ENCODE results near the gene ANKRD39. TPM values are rescaled to one million over a fixed set of nuclear protein-coding genes. Genes with fewer than 3 reads are reported as not detected.
A peak's percentile ranks its signal among the peaks of the same experiment; 100 is the strongest.

The ANKRD39 gene
- total and polyA plus RNA-seq, 4 donors, result 10.0 to 20.5 (median 13.3) TPM

DNA sequence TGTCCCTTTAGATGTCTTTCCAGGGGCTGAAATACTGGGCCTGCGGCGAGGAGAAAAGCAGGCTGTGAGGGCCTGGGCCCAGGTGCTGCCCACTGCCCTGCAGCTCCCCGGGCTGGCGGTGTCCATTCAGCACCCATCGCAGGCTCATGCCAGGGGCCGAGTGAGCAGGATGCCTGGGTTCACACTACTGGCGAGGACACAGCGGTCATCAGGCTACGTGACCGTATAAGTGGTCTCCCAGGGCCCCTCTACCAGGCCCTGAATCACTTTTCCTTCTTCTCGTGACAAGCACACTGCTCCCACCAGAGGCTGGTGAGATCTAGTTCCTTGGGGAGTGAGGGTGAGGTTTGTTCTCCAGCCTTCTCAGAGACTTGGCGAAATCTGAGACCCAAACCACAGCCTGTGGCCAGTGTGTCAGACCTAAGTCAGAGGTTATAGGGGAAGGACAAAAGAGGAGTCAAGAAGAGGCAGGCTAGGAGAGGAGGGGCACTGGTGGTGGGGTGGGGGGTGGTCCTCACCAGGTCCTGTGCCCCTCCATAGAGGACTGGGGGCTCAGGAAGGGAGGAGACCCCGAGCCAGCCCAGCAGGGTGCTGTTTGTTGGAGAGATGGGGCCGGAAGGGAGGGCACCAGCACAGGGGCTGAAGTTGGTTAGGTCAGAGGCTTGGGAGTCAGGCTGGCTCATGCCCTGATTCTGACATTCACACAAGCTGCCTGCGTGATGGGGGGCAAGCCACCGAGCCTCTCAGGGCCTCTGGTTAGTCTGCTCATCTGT, 18.6 kb upstream of the ANKRD39 start:
- H3K27ac ChIP-seq (ENCODE audit: low read depth in 1 of 2, low read length in 2 of 2), result no peak overlapping the region
- H3K9me3 ChIP-seq (ENCODE audit: control insufficient read depth, low read length), result no peaks in the 10 kb centered on the region
- no peak overlapping the region for H3K4me3 ChIP-seq (ENCODE audit: low read length in 2 of 2)
- H3K27me3 ChIP-seq (ENCODE audit: control insufficient read depth in 1 of 2, insufficient read depth in 2 of 2, low read length in 1 of 2), result no peaks in the 10 kb centered on the region
- H3K36me3 ChIP-seq (ENCODE audit: control insufficient read depth in 1 of 2, insufficient read depth in 2 of 2, low read length in 1 of 2), result no peaks in the 10 kb centered on the region
- 90 to 91% methylated on average over 16 of the region's 16 CpGs for WGBS, 2 donors
- intact Hi-C loops (cut with DNase I), result no loop called here
- ATAC-seq (ENCODE audit: low FRiP score), result no peak
- H3K4me1 ChIP-seq (ENCODE audit: control insufficient read depth in 1 of 2, insufficient read depth in 2 of 2, low read length in 2 of 2), result no peaks in the 10 kb centered on the region
- no peak for DNase-seq

DNA sequence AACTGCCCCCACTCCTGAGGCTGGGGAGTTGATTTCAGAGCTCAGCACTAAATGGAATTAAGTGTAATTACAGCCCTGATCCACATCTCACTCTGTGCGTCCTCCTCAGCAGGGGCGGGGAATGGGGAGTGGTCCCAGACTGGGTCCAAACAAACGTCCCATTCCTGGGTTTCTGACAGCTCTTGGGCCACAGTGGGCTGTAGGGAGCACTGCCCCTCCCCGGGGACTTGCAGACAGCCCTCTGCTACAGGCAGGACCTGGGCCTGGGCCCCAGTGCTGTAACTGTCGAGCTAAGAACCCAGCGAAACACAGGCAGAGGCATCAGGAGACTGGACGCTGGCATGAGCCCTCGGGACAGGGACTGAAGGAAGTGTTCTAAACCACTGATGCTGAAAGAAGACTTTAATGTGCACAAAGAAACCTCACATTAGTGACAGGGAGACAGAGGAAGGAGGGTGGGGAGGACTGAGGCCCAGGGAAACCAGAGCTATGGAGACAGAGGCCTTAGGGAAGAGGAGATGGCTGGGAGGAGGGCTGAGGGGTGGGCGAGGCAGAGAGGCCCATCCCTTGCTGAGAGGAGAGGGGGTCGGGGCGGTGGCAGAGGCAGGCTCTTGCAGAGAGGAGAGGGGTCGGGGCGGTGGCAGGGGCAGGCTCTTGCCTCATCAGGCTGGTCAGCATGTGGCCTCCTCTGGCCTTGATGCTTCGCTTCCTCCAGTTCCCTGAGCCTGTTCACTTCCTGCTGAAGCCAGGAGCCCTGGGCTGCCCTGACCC, 17.9 kb upstream of the ANKRD39 start:
- Histone ChIP-seq H3K9me3 (ENCODE audit: control insufficient read depth, low read length) (no peaks in the 10 kb centered on the region), H3K27ac (ENCODE audit: low read depth in 1 of 2, low read length in 2 of 2) (no peak overlapping the region), H3K4me3 (ENCODE audit: low read length in 2 of 2) (no peak overlapping the region), H3K4me1 (ENCODE audit: control insufficient read depth in 1 of 2, insufficient read depth in 2 of 2, low read length in 2 of 2) (no peaks in the 10 kb centered on the region), H3K27me3 (ENCODE audit: control insufficient read depth in 1 of 2, insufficient read depth in 2 of 2, low read length in 1 of 2) (no peaks in the 10 kb centered on the region), H3K36me3 (ENCODE audit: control insufficient read depth in 1 of 2, insufficient read depth in 2 of 2, low read length in 1 of 2) (no peaks in the 10 kb centered on the region)
- DNase-seq (no peak), ATAC-seq (ENCODE audit: low FRiP score) (no peak)
- intact Hi-C loops (cut with DNase I), result no loop called here
- WGBS, 2 donors, result 75 to 80% methylated on average over 9 to 14 of the region's 14 CpGs

DNA sequence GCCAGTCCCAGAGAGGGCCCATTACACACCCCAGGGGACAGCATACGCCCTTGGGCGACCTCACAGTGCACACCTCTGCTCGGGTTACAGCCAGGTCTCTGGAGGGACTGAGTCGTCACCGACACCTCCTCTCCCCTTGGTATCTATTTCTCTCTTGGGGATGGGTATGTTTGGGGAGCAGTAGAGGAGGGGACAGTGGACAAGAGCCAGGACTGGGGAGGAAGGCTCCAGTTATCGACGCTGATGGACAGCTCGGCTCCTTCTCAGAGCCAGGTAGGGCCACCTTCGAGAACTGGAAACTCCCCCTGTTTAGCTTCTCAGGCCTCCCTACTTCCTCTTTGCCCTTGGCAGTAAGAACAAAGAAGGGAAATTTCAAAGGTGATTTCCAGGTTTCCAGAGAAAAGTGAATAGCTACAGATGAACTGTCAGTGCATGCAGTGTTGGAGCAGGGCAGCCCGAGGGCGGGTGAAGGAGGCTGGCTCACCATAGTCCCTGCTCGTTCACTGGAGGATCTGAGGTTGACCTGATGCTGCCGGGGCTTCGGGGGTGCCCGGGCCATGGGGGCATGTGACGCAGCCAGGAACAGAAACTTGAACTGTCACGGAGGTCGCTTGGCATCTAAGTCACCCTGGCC, 16.5 kb upstream of the ANKRD39 start:
- DNase-seq (no peak), ATAC-seq (ENCODE audit: low FRiP score) (no peak)
- no peaks in the 10 kb centered on the region for H3K27me3 ChIP-seq (ENCODE audit: control insufficient read depth in 1 of 2, insufficient read depth in 2 of 2, low read length in 1 of 2)
- H3K4me1 ChIP-seq (ENCODE audit: control insufficient read depth in 1 of 2, insufficient read depth in 2 of 2, low read length in 2 of 2), result no peaks in the 10 kb centered on the region
- no peak overlapping the region for H3K27ac ChIP-seq (ENCODE audit: low read depth in 1 of 2, low read length in 2 of 2)
- H3K9me3 ChIP-seq (ENCODE audit: control insufficient read depth, low read length), result no peaks in the 10 kb centered on the region
- intact Hi-C loops (cut with DNase I), result no loop called here
- WGBS, 2 donors, result 68 to 73% methylated on average over 18 of the region's 18 CpGs
- H3K4me3 ChIP-seq (ENCODE audit: low read length in 2 of 2), result no peak overlapping the region
- no peaks in the 10 kb centered on the region for H3K36me3 ChIP-seq (ENCODE audit: control insufficient read depth in 1 of 2, insufficient read depth in 2 of 2, low read length in 1 of 2)

DNA sequence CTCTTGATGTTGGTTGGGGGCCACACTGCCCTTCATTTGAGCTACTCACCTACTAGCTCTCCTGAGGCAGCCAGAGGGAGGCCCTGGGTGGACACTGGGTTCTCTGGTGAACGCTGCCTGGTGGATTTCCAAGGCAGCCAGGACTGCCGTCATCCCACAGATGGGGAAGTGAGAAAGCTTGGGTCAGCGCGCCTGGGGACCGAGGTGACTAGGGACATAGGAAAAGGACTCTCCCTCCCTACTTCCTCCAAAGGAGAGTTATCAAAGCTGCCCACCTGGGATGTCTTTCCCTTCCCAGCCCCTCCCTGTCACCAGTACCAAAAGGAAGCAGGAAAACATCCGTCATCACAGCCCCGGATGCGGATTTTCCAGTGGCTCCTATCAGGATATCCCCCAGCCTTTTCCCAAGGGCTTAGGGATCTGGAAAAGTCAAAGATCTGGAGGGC, 15.9 kb upstream of the ANKRD39 start:
- H3K9me3 ChIP-seq (ENCODE audit: control insufficient read depth, low read length), result no peaks in the 10 kb centered on the region
- no peaks in the 10 kb centered on the region for H3K27me3 ChIP-seq (ENCODE audit: control insufficient read depth in 1 of 2, insufficient read depth in 2 of 2, low read length in 1 of 2)
- WGBS, 2 donors, result 23 to 45% methylated on average over 8 of the region's 8 CpGs
- H3K27ac ChIP-seq (ENCODE audit: low read depth in 1 of 2, low read length in 2 of 2), result no peak overlapping the region
- intact Hi-C loops (cut with DNase I), result no loop called here
- DNase-seq, result peak; percentile 86
- no peak overlapping the region for H3K4me3 ChIP-seq (ENCODE audit: low read length in 2 of 2)
- no peak for ATAC-seq (ENCODE audit: low FRiP score)
- H3K36me3 ChIP-seq (ENCODE audit: control insufficient read depth in 1 of 2, insufficient read depth in 2 of 2, low read length in 1 of 2), result no peaks in the 10 kb centered on the region
- no peaks in the 10 kb centered on the region for H3K4me1 ChIP-seq (ENCODE audit: control insufficient read depth in 1 of 2, insufficient read depth in 2 of 2, low read length in 2 of 2)

DNA sequence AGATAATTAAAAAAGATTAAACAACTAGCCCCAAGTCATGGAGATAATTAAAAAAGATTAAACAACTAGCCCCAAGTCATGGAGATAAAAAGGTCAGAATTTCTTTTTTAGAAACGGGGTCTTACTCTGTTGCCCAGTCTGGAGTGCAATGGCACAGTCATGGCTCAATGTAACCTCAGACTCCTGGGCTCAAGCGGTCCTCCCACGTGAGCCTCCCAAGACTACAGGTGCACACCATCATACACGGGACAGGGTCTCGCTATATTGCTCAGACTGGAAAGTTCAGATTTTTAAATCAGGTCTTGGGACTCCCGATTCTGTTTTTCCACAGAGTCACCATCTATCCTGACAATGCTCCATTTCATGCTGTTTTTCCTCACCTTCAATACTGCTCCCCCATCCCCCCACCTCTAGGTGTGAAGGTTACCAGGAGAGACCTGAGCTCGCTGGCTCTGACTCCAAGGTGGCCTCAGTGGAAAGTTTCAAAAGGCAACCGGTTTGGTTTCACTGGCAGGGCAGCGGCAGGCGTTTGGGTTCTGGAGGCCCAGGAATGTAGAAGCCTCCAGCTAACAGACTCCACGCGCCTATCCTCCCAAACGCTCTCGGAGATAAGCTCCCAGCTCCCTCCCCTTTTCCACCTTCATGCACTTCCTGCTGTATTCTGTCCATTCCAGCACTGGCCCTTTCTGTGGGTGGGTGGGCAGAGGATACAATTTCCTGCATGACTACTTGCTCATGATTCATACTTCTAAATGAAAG, 15.0 kb upstream of the ANKRD39 start:
- Histone ChIP-seq H3K27me3 (ENCODE audit: control insufficient read depth in 1 of 2, insufficient read depth in 2 of 2, low read length in 1 of 2) (no peaks in the 10 kb centered on the region), H3K9me3 (ENCODE audit: control insufficient read depth, low read length) (no peaks in the 10 kb centered on the region), H3K27ac (ENCODE audit: low read depth in 1 of 2, low read length in 2 of 2) (no peak overlapping the region), H3K4me1 (ENCODE audit: control insufficient read depth in 1 of 2, insufficient read depth in 2 of 2, low read length in 2 of 2) (no peaks in the 10 kb centered on the region), H3K36me3 (ENCODE audit: control insufficient read depth in 1 of 2, insufficient read depth in 2 of 2, low read length in 1 of 2) (no peaks in the 10 kb centered on the region), H3K4me3 (ENCODE audit: low read length in 2 of 2) (no peak overlapping the region)
- intact Hi-C loops (cut with DNase I), result no loop called here
- DNase-seq, result peak in 1 of 2 donors; percentile 73
- no peak for ATAC-seq (ENCODE audit: low FRiP score)
- WGBS, 2 donors, result 80% methylated on average over 14 of the region's 14 CpGs

DNA sequence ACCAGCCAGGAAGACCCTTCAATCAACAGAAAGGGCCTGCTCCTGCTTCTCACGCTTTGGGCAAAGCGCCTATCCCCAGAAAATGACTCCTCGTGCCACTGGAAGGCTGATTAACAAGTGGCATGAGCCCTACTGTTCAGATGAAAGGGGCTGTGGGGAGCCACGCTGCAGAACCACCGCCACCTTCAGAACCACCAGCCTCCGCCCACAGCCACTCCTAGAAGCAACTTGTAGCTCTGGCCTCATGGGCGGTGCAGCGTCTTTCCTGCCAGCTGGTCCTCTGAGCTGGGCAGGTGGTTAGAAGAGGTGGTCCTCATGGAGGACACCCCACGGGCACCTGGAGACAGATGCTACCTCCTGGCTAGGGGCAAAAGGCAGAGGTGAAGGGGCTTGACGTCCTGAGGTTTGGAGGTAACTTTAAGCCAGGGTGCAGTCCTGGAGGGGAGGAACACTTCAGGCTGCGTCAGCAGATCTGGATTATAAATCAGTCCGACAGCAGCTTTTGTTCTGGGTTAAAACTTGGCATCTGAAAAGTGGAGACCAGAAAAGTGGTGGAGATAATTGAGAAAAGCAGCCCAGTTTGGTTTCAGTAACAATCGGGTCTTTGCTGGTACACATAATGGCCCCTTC, 12.9 kb upstream of the ANKRD39 start:
- DNase-seq (peak; percentile 64 to 80), ATAC-seq (ENCODE audit: low FRiP score) (no peak)
- intact Hi-C loops (cut with DNase I), result no loop called here
- Histone ChIP-seq H3K4me3 (ENCODE audit: low read length in 2 of 2) (peak overlapping the region; percentile 89 to 96), H3K4me1 (ENCODE audit: control insufficient read depth in 1 of 2, insufficient read depth in 2 of 2, low read length in 2 of 2) (no peaks in the 10 kb centered on the region), H3K27ac (ENCODE audit: low read depth in 1 of 2, low read length in 2 of 2) (peak overlapping the region; percentile 70 to 96), H3K9me3 (ENCODE audit: control insufficient read depth, low read length) (no peaks in the 10 kb centered on the region), H3K36me3 (ENCODE audit: control insufficient read depth in 1 of 2, insufficient read depth in 2 of 2, low read length in 1 of 2) (no peaks in the 10 kb centered on the region), H3K27me3 (ENCODE audit: control insufficient read depth in 1 of 2, insufficient read depth in 2 of 2, low read length in 1 of 2) (no peaks in the 10 kb centered on the region)
- 3 to 4% methylated on average over 13 of the region's 13 CpGs for WGBS, 2 donors

DNA sequence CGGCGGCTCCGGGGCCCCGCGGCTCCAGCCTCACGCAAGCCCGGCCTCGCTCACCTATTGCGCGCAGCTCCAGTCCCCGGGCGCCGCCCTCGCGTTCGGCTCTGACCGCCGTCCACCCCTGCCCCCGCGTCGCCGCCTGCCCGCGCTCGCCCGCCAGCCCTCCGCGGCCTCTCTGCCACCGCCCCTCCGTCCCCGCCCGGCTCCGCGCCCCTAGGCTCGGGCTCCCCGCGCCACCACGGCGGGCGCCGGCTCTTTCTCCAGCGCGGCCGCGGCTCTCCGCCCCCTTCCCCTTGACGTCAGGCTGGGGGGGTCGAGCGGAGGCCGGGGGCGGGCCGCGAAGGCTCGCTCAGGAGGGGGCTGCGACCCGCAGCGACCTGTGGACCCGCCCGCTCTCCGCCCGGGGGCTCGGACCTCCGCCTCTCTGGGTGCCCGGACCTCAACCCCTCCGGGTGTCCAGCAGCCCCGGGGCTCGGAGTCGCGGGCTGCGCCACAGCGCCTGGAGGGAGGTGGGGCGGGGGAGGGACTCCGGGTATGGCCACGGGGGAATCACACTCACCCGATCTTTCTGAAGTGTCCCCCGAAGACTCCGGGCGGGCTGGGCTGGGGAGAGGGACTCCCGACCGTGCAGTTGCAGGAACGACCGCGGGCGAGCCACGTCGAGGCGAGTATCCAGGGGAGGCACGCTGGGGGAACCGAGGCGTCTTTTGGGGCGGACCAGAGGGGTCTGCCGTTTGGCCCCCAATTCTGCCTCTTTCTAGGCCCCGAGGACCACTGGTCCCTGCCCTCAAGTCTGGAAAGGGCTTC, 12.2 kb upstream of the ANKRD39 start, which contains the start of gene SEMA4C:
SEMA4C (minus strand) TSS at position 259 of the 804 bp plus-strand sequence. CDS start 2,194 bp downstream, outside the sequence.
- WGBS, 2 donors, result 0 to 1% methylated on average over 33 to 93 of the region's 93 CpGs
- Histone ChIP-seq H3K27me3 (ENCODE audit: control insufficient read depth in 1 of 2, insufficient read depth in 2 of 2, low read length in 1 of 2) (no peaks in the 10 kb centered on the region), H3K27ac (ENCODE audit: low read depth in 1 of 2, low read length in 2 of 2) (peak within 1 kb of the TSS; percentile 85 to 96), H3K36me3 (ENCODE audit: control insufficient read depth in 1 of 2, insufficient read depth in 2 of 2, low read length in 1 of 2) (peaks cover 0 to 4% of the 10 kb centered on the region in 2 donors), H3K4me1 (ENCODE audit: control insufficient read depth in 1 of 2, insufficient read depth in 2 of 2, low read length in 2 of 2) (no peaks in the 10 kb centered on the region), H3K4me3 (ENCODE audit: low read length in 2 of 2) (peak within 1 kb of the TSS; percentile 89 to 96), H3K9me3 (ENCODE audit: control insufficient read depth, low read length) (no peaks in the 10 kb centered on the region)
- DNase-seq, result peak; percentile 78 to 91
- peak; percentile 71 for ATAC-seq (ENCODE audit: low FRiP score)
- intact Hi-C loops (cut with DNase I), result loop anchor here (1.0 to 2.0 kb wide), 2 partner anchors 17 to 37 kb away; no protein-coding TSS in a partner anchor
